GM18909 (cell line): ENCODE results near the gene CAT.

ENCODE experiments used
- ATAC-seq: cut with Tn5 transposase; IDR thresholded peaks from one replicate; pipeline ENCODE4 v1.9.1; 2021; ENCODE audit warnings: mild to moderate bottlenecking; ENCODE audit not compliant: unreplicated experiment, poor library complexity

CAT gene

DNA sequence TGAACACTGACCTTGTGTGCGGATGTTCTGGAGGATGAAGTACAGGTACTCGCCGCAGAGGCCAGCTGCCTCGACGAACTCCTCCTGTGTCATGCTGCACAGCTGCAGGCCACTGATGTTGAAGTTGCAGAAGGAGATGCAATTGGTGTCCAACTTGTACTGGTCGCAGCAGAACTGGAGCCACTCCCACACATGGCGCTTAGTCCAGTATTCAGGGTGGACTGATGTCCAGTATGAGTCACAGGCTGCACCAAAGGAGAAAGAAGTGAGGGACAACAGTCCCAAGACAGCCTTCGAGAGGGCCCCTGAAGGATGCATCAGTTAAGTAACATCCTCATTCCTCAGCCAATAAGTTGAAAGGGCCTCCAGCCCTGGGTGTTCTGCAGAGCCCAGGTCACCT, 54.7 kb downstream of the CAT start:
- no peak for ATAC-seq

DNA sequence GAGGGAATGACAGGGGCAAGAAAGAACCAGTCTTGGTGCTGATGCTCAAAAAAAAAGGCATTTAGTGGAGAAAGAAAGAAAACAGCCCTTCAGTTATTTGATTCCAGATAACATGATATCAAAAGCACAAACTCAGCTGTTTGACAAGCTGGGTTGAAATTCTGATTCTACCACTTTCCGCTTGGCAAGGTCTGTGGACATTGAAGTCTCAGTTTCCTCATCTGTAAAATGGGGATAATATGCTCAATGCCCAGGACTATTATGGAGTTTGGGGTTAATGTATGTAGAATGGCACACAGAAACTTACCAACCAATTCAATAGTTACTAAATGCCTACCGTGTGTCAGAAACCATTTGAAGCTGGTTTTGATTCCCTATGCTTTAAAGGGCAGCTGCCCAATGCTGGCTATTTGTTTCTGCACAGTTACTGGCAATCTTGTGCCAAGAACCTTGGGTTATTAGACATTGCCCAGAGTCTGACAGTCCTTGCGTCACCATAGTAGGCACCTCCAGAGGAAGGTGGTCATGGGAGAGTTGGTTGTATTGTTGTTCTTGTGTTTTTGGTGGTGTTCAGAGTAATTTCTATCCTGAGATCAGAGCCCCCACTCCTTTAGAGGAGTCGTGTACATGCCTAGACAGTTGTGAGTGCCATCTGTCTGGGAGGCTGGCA, 55.3 kb downstream of the CAT start:
- ATAC-seq, result no peak

- no peak for ATAC-seq
Measured at GRCh38 chr11:34495239-34495723, 56.5 kb downstream of the CAT start.

DNA sequence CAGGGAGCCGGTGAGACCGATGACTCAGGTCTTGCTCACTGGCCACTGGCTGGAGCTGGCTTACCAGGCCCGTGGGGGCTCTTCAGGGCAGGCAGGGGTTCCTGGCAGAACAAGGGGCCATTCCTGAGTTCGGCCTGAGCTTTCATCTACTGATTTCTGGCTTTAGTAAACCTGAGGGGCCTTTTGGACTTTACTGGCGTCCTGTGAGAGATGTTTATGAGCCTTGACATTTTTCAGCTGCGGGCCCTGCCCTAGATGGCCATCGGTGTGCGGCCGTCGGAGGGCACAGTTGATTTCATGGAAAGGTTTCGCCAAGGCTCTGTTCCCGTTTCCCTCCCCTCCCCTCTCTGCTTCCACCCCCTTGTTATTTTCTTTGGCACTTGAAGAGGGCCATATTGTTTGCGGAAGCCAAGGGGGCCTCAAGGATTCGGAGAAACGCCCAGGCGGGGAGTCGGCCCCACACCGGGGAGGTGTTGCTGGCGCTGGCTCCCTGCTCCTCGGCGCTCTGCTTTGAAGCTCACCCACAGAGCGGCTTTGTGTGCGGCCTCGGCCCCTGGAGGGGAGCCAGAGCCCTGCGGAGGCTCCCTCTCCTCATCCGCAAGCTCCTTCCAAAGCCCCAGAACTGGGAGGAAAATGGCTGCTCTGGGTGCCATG, 57.1 kb downstream of the CAT start:
- no peak for ATAC-seq

- no peak for ATAC-seq
Measured at GRCh38 chr11:34499719-34500500, 61.2 kb downstream of the CAT start.

- no peak for ATAC-seq
Measured at GRCh38 chr11:34501500-34501899, 62.8 kb downstream of the CAT start.

DNA sequence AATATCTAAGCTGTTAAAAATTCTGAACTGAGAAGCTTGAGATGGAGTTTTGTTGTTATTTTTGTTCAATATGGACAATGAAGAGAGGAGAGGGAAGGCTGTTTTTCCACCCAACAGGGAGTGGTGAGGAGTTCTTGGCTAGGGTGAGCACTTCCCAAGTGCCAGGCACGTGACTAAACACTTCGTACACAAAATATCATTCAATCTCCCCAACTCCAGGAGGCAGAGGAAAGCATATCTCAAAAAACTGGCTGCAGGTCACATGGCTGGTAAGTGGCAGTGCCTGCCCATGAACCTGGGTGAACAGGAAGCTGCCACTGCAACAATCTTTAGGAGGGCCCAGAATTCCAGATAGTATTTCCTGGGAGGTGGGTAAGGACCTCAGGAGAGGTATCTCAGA, 63.2 kb downstream of the CAT start:
- ATAC-seq, result no peak

DNA sequence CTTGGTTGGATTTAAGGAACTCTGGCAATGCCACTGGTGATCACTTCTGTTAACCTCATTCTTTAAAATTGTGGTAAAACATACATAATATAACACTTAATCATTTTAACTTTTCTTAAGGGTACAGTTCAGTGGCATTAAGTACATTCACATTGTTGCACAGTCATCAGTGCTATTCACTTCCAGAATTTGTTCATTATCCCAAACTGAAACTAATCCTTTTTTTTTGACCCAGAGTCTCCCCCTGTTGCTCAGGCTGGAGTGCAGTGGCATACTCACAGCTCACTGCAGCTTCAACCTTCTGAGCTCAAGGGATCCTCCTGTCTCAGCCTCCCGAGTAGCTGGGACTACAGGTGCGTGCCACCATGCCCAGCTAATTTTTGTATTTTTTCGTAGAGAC, 64.2 kb downstream of the CAT start:
- ATAC-seq, result no peak

DNA sequence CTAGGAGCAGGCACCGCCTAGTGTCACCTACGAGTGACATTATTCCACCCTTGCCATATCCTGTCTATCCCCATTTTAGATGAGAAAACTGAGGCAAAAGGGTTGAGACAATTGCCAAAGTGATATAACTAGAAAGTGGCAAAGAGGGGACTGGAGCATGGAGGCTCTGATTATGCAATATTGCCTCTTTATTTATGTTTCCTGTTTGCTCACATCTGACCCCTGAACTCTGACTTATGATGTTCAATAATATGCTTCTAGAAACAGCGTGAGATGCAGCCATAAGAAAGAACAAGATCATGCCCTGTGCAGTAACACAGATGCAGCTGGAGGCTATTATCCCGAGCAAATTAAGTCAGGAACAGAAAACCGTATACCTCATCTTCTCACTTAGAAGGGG, 67.1 kb downstream of the CAT start:
- ATAC-seq, result no peak

- ATAC-seq, result no peak
Measured at GRCh38 chr11:34507156-34507555, 68.4 kb downstream of the CAT start.

DNA sequence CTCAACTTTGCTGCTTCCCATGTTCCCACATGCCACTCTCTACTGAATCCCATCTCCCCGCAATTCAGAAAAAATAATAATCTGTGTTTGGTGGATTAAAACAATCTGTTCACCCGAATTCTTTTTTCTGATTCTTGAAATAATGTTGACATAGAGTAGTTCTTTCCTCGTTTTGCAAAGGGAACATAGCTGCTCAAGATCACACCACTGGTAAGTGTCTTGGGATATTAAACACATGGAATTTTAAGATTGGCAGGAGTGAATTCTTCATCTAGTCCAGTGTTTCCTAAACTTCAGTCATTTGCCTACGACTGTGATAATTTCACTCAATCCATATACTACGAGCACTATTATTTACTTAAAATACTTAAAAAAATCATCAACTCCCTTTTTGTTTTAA, 68.9 kb downstream of the CAT start:
- no peak for ATAC-seq

- ATAC-seq, result no peak
Measured at GRCh38 chr11:34508524-34508923, 69.8 kb downstream of the CAT start.

DNA sequence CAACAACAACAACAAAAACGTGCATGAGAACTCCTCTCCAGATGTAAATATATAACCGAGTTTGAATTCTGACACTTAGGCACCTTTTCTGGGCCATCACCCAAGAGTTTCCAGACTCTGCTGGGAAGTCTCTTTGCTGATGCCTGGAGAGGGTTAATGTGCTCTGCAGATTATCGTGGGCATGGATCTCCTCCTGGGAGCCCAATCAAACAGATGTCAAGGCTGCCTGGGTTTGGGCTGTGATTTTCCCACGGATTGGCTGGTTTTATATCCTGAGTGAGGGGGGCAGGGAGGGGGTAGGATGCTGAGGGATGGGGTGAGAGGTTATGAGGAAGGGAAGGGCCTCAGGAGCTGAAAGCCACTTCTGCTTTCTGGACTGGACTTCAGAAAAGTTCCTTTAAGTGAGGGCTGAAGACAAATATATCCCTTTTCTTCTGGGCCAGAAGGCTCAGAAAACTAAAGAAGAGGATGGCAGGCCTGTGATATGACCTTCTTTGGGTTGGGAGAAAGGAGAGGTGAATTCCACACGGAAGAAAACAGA, 70.7 kb downstream of the CAT start:
- no peak for ATAC-seq

- no peak for ATAC-seq
Measured at GRCh38 chr11:34510218-34510617, 71.5 kb downstream of the CAT start.

DNA sequence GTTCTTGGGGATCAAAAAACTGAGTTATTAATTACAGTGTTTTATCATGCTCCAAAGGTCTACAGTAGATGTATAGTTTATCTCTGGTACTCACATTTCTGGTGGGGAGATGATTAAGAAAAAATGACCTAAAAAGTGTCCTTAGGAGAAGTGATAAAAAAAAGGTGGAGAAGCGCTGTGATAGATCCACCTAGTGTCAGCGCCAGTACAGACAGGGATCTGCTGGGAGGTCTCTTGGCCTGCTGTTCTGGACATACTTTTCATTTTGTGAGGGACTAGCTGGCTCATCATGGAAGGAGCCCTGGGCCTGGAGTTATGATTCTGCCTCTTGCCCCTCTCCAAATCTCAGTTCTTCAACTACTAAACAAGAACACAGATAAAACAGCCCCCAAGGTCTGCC, 71.9 kb downstream of the CAT start:
- ATAC-seq, result no peak

GRCh38 chr11:34512840-34513681, 74.3 kb downstream of the CAT start:
- peak; percentile 90 for ATAC-seq

DNA sequence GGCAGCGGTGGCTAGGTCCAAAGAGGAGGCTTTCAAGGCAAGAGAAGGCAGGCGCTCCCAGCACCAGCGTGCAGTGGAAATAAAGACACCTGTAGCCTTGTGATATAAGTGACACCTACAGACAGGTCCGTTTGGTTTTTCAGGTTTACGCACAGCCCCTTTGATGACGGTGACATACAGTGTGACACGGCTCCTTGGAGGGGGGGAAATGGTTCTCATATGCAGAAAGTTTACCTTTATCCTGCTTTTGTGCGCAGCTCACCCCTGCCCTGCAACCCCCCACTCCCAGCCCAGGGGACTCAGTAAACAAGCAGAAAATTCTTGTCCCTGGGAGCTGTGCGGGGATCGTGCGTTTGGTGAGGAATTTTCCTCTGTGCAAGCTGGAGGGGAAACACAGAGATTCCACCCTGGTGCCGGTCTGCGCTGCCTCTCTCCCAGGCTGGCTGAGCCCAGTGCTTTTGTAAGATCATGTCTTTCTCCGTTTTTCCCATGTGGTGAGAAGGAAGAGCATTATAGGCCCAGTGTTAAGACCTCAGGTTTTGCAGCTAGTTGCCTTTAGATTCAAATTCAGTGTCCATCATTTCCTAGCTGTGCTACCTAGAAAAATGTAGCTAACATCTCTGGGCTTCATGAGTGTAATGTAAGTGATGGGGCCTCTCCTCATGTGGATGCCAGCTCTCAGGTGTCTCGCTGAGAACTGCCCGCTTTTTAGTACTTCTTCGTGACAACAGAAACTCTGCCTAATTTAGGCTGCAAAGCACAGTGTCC, 75.1 kb downstream of the CAT start, which contains the start of gene ELF5:
TSS of gene ELF5 (minus strand) at position 113 of the 768 bp plus-strand sequence. CDS start 8,045 bp downstream, outside the sequence.
- no peak for ATAC-seq

GRCh38 chr11:34514597-34514996, 75.9 kb downstream of the CAT start:
- no peak for ATAC-seq
